GM19351 (cell line): ENCODE measurements around the gene CCDC57.

ENCODE experiments used
- ATAC-seq: cut with Tn5 transposase; IDR thresholded peaks from one replicate; pipeline ENCODE4 v1.9.1; 2021; ENCODE audit warnings: mild to moderate bottlenecking, moderate library complexity; ENCODE audit not compliant: unreplicated experiment

The CCDC57 gene

GRCh38 chr17:82076018-82076784 is 136.4 kb downstream of the CCDC57 start:
- ATAC-seq = no peak

- ATAC-seq = no peak
These were observed 139.2 kb downstream of the CCDC57 start for GRCh38 chr17:82073446-82073845.

GRCh38 chr17:82072827-82073226 is 139.8 kb downstream of the CCDC57 start:
- no peak for ATAC-seq

GRCh38 chr17:82070611-82071010 is 142.0 kb downstream of the CCDC57 start:
- ATAC-seq = no peak

GRCh38 chr17:82065638-82066303 is 146.9 kb downstream of the CCDC57 start, which contains the start of gene DUS1L:
TSS of gene DUS1L (minus strand) at chr17:82065804. CDS start at chr17:82065059, 745 bp downstream.
- ATAC-seq = peak; percentile 53

GRCh38 chr17:82065193-82065637 is 147.4 kb downstream of the CCDC57 start:
- peak; percentile 28 for ATAC-seq

GRCh38 chr17:82064433-82065192 is 148.0 kb downstream of the CCDC57 start:
- ATAC-seq = no peak

GRCh38 chr17:82063424-82064415 is 148.9 kb downstream of the CCDC57 start:
- ATAC-seq = no peak

GRCh38 chr17:82062984-82063368 is 149.7 kb downstream of the CCDC57 start:
- ATAC-seq = no peak

- ATAC-seq = no peak
These were observed 150.3 kb downstream of the CCDC57 start for GRCh38 chr17:82062076-82062983.

- ATAC-seq = no peak
These were observed 151.4 kb downstream of the CCDC57 start for GRCh38 chr17:82061047-82061925.

GRCh38 chr17:82060614-82061013 is 152.0 kb downstream of the CCDC57 start:
- ATAC-seq = no peak

GRCh38 chr17:82060001-82060380 is 152.7 kb downstream of the CCDC57 start:
- no peak for ATAC-seq

GRCh38 chr17:82059272-82060000 is 153.2 kb downstream of the CCDC57 start:
- ATAC-seq = no peak

GRCh38 chr17:82058855-82059249 is 153.8 kb downstream of the CCDC57 start:
- no peak for ATAC-seq

- no peak for ATAC-seq
These were observed 154.3 kb downstream of the CCDC57 start for GRCh38 chr17:82058230-82058854.
